Measurements from ENCODE around the gene HIC1. TPM values are rescaled to one million over a fixed set of nuclear protein-coding genes. Genes with fewer than 3 reads are reported as not detected.
A peak's percentile ranks its signal among the peaks of the same experiment; 100 is the strongest.

HIC1 gene
- total RNA-seq, 1 donor from 2014 or later, result 85.0 TPM

DNA sequence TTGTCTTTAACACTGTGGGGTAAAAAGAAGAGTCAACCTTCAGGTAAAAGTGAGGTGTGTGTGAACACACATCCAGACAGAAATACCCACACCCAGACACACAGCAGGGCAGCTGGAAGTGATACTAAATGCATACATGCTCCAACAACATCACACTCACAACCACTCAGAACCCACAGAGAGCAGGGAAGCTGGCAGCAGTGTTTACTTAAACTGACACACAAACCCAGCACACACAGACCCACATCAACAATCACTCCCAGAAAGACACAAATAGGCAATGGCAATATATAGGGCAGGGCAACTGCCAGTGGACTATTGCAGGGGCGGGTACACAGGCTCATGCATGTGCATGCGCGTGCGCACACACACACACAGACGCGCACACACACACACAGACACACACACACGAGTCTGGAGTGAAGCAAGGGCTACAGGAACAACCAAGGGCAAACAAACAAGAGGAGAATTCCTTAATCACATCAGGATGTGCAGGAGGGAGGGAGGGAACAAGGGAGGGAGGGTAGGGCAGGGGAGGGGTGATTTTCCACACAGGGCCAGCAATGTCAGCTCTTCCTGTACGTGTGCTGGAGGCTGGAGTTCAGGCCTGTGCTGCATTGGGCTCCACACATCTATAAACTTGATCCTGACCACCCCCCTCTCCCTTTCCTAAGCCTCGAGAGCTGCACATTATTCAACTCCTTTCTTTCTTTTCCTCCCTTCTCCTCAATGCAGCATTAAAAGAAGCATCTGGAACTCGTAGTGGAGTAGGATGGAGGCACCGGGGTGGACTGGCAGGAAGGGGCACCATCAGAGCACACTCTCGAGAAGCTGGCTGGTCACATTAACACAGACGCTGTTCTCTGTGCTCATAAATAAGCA, 30.1 kb downstream of the HIC1 start:
- DNase-seq (ENCODE audit: low spot score), result peak; percentile 86

DNA sequence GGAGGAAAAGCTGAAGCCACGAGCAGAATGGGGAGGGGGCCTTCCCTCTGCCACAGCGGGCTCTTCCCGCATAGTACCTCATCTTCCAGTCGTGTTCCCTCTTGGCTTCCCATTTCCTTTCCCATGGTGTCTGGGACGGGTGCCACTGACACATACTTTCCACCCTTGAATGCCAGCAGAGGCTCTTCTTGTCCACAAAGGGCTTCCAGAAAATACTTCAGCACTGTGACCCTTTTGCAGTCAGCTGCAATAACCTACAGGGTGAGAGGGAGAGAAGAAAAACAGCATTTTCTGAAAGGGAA, 30.7 kb downstream of the HIC1 start:
- DNase-seq (ENCODE audit: low spot score), result no peak
- intact Hi-C loops (cut with DNase I), result no loop called here
- ATAC-seq, result peak; percentile 35

More for the DNA sequence above, 30.1 kb downstream of the HIC1 start:
- intact Hi-C loops (cut with DNase I), result no loop called here
- peak; percentile 83 for ATAC-seq

DNA sequence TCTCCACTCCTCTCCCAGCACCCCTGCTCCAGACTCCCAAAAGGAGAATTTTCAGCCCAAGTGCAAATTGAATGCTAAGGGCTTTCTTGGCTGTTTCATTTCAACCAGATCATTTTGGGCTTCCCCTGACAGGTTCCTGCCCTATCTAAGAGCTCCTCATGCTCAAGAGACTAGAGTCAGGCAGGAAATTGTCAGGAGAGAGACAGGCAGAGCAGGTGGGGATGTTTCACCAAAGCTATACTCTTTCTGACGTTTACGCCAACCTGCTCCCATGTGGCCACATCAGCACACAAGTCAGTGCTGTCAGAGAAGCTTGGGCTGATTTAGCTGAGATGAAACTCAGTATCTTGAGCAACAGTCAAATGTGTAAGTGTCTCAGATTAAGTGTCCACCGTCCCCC, 31.4 kb downstream of the HIC1 start:
- no peak for DNase-seq (ENCODE audit: low spot score)
- ATAC-seq, result no peak
- intact Hi-C loops (cut with DNase I), result no loop called here

DNA sequence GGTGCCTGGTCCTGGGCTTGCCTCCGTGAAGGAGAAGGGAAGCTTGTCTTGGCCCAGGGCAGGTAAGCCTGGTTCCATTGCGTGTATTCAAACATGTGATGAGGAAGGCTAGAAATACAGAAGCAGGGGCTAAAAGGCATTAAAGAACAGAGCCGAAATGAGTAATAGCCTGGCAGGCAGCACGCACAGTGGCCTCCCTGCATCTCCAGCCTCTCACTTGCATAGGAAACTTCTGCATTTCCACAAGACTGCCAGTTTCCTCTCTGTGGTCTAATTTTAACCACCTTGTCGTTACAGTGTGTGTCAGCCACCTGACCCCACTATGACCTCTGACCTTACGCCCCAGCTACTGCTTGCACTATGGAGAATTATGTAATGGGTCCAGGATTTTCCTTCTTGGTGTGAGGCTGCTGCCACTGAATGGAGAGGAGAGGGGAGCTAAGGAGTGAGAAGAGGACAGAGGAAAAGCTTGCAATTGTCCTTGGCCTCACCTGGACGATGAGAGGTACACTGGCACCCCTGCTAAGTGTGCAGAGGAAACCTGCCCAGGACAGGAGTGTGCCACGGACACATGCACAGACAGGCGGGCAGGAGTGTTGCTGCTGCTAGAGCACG, 32.8 kb downstream of the HIC1 start:
- ATAC-seq, result no peak
- intact Hi-C loops (cut with DNase I), result no loop called here
- no peak for DNase-seq (ENCODE audit: low spot score)

DNA sequence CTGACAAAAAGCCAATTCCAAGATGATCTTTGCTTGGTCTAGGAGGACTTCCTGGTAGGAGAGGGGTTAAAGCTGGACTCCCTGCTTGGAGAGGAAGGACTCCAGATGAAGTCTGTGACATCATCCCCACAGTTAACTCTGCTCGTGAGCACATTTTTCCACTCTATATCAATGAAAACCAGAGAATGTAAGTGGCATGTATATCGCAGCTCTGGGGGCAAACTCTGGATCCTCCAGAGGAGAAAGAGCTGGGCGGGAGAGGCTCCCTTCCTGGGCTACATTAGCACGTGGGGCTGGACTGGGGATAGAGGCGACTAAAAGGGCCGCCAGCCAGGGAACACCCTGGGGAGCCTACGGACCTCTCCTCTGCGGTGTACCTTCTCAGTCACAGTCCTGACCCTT, 34.1 kb downstream of the HIC1 start:
- DNase-seq (ENCODE audit: low spot score) (no peak), ATAC-seq (peak; percentile 1)
- intact Hi-C loops (cut with DNase I), result no loop called here

DNA sequence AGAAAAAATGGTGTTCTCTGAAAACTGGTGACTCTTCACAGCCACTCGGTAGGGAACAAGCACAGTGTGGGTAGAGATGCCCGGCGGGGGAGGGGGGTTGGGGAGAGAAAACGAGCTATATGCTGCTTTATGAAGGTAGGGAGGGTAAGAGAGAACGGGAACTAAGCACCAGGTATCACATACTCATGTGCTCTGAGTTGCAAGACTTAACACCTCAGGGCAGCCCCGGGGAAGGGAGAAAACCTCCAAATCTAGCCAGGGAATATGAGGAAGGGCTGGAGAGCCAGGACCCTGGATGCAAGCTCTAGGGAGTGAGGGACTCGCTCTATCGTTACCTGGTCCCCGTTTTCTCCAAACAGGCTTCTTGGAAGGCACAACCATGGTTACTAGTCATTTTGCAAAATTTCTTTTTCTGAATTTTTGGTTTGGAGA, 35.3 kb downstream of the HIC1 start:
- ATAC-seq (no peak), DNase-seq (ENCODE audit: low spot score) (no peak)
- intact Hi-C loops (cut with DNase I), result no loop called here

DNA sequence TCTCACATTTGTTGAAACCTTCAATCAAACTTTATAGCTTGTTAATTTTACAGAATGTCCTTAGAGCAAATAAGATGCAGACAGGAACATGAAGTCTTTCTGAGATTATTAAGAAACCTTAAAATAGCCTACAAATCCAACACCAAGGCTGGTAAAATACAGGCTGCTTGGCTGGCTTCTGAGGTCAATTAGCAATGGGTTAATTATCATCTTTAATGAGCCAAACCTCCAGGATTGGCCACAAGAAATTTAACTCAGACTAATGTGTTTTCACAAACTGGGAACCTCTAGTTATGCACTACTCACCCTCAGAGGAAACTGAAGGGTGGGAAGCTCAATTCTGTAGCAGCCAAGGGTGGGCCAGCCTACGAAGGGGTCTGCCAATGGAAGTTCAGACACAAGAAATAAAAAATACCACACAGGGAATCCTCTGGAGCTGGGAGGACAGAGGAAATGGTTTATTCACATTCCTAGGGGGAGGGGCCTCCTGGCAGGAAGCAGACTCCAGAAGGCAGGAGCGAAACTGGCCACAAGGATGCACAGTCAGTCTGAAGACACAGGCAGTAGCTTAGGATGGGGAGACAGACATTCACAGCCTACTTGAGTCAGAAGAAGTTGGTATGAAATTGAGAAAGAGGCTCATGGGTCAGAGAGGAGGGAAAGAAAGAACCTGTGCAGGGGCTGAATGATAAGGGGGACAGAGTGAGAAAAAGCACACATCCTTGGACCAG, 36.1 kb downstream of the HIC1 start:
- DNase-seq (ENCODE audit: low spot score), result peak; percentile 80
- intact Hi-C loops (cut with DNase I), result no loop called here
- ATAC-seq, result peak; percentile 82

DNA sequence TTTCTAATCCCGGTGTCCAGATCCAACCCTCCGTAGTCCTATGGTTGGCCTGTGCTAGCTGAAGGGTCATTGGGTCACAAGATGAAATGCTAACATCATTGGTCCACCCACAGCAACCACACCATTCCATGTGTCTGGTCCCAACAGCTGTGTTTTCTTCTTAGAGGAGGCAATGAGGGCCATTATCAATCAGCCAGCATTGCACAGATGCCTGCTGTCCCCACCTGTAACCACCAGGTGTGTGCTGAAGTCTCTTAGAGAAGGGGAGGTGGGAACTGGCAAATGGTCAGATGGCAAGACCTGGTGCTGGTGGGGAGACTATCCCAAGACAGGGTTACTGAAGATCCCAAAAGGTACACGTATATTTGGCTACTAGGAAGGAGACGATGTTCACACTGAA, 37.4 kb downstream of the HIC1 start:
- no peak for DNase-seq (ENCODE audit: low spot score)
- intact Hi-C loops (cut with DNase I), result no loop called here
- no peak for ATAC-seq

DNA sequence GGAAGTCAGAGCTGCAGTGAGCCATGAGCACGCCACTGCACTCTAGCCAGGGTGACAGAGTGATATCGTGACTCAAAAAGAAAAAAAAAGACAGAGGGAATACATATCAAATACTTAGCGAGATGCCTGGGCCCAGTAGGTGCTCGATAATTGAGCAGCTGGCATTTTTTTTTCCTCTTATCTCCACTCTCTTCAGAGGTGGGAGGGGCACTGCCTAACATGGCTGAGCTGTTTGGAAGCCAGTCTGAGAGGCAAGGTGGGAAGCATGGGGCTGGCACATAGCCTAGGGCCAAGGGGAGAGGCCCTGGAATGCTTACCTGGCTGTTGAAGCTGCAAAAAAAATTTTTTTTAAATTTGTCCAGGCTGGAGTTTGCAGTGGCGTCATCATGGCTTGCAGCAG, 38.4 kb downstream of the HIC1 start:
- intact Hi-C loops (cut with DNase I), result no loop called here
- no peak for DNase-seq (ENCODE audit: low spot score)
- no peak for ATAC-seq

DNA sequence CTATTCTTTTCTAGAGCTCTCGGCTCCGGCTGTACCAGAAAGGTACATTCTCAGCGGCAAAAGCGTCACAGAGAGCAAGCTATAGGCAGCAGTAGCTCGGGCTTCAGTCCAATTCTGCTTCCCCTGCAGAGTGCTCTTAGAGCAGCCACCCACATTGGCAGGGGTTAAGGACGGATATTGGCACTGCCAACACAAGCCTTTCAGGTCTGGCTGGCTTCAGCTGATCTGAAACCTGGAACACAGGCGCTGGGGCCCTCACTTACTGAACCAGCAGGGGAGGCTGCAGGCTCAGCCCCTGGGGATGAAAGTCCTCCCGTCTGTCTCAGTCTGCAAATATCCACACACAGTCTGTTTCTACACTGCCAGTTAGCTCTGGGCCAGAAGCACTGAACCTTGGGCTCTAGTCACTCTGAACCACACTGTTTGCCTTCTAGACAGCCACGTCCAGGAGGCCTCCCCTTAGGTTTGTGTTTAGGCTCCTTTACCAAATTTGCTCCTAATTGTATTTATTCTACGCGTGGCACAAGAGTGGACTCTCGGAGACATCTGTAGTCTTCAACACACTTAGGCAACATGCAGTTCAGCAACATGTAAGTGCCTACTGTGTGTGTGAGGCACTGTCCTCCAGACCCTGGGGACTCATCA, 40.1 kb downstream of the HIC1 start:
- intact Hi-C loops (cut with DNase I), result no loop called here
- DNase-seq (ENCODE audit: low spot score), result no peak
- peak; percentile 38 for ATAC-seq

DNA sequence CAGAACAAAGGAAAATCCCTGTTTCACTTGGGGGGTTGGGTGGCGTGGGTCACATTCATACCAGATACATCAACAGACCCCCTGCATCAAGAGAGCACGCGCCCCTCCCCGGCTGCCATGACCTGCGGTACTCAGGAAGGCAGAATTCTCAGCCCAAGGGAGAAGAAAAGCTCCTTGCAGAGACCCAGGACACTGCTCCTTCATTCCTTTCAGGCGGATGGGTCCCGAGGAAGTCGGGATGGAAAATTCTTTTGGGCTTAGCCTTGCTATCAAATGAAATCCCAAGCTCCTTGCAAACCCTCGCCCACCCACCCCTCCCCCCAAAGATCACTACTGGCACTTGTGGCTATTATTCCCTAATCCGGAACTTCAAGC, 40.6 kb downstream of the HIC1 start:
- DNase-seq (ENCODE audit: low spot score) (no peak), ATAC-seq (no peak)
- intact Hi-C loops (cut with DNase I), result no loop called here

DNA sequence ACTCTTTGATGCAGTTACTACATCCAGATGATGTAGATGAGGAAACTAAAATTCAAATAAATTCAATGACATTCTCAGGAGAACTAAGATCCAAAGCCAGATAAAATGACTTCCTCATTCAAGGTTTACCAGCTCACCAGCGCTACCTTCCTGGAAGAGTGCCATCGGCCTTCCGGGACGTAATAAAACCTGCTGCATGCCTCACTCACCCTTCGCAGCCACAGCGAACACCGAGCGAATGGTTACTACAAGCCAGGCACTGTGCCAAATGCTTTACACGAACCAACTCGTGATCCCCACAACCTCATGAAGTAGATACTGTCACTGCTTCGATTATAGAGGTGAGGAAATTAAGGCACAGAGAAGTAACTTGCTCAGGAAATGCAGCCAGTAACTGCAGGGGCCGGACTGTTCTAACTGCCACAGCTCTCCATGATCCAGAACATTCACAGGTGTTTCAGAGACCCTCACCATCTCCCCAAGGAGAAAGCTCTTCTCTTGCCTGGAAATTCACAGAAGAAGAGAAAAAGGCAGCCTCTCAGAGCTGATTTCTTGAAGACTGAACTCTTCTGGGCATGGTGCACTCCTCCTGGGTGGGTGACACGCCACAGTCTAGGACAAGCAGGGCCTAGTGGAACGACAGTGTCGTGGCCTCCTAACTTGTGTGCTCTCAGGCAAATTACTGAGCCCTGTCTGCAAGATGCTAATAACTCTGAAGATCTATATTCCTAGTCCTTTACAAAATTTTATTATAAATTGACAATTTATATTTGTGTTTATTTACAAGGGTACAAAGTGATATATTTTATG, 46.8 kb downstream of the HIC1 start:
- no peak for DNase-seq (ENCODE audit: low spot score)
- intact Hi-C loops (cut with DNase I), result no loop called here
- no peak for ATAC-seq

DNA sequence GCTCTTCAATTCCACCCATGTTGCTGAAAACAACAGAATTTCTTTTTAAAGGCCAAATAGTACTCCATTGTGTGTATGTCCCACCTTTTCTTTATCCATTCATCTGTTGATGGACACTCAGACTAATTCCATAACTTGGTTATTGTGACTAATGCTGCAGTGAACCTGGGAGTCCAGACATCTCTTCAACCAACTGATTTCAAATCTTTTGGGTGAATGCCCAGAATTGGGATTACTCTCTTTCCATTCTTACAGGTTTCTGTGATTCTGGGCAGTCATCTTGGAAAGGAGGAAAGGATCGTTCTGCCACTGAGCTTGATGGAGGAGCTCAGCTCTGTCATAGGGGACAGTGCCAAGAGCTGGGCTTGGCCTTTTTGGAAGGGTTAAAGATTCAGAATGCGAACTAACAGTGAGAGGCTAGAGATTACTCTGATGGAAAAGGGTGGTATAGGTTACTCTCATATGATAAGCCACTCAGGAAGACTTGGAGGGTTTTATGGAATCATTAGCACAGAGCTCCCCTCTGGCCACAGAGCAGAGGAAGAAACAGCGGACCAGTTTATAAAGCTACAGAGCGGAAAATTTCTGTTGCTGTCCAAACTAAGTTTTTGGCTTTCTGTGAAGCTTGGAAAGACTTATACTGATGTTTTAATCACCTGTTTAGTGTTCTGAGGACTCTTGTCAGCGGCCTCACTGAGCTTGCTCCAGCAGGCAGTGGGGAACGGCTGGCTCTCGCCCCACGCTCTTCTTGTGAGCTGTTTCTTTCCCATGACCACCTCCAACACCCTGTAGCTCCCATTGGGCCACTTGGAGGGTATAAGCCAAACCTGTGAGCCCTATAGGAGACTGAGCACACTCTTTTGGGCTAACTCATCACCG, 48.3 kb downstream of the HIC1 start:
- intact Hi-C loops (cut with DNase I), result no loop called here
- peak; percentile 21 for ATAC-seq
- no peak for DNase-seq (ENCODE audit: low spot score)

DNA sequence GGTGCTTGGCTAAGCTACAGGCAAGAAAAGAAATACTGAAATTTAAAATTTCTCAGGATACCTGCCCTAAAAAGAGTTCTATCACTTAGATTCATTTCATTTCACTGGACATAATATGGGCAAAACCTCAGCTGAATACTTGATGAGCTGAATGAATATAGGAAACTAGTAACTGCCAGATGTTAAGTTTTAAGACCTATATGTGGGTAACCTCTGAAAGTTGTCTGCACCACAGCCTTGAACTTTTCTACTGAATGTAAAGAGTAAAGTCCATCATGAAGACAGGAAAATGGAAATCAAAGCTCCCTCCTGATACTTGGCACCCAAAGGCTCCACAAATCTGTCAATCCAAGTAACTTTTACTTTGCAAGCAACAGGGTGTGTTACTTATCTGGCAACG, 50.8 kb downstream of the HIC1 start:
- intact Hi-C loops (cut with DNase I), result no loop called here
- ATAC-seq (no peak), DNase-seq (ENCODE audit: low spot score) (no peak)

DNA sequence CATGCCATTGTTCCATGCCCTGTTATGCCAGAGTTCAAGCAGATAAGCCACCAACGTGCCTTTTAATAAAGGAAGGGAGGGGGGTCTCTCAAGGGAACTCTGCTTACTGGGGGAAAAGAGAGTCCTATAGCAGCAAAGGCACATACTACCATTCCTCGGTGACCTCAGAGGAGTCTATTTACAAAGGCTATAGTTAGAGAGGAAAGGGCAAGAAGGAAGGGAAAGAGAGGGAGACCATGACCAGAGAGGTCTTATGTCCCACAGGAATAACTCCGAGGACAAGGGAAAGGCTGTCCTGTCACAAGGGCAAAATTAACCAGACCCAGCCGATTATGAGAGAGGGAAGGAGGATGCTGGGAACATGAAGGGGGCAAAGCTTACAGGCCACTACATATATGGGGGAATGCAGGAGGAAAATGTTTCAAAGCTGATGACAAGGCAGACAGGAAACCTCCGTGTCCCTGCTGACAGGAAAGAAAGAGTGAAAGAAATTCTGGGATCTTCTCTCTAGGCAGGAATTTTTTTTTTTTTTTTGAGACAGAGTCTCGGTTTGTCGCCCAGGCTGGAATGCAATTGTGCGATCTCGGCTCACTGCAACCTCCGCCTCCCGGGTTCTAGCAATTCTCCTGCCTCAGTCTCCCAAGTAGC, 51.5 kb downstream of the HIC1 start:
- ATAC-seq (no peak), DNase-seq (ENCODE audit: low spot score) (no peak)
- intact Hi-C loops (cut with DNase I), result no loop called here

DNA sequence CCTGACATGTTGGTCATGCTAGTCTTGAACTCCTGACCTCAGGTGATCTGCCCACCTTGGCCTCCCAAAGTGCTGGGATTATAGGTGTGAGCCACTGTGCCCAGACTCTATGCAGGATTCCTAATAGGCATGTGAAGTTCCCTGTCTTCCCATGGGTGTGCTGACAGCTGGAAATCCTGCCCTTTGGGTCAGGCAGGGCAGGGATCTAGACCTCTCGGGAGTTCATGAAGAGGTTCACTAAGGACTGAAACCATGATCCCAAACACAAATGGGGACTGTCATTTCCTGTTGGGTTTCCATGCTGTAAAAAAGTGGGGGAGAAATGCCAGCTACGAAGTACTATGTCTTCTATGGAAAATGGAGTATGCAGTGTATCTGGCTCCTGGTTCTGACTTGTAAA, 52.1 kb downstream of the HIC1 start:
- intact Hi-C loops (cut with DNase I), result no loop called here
- ATAC-seq (peak; percentile 5), DNase-seq (ENCODE audit: low spot score) (no peak)

DNA sequence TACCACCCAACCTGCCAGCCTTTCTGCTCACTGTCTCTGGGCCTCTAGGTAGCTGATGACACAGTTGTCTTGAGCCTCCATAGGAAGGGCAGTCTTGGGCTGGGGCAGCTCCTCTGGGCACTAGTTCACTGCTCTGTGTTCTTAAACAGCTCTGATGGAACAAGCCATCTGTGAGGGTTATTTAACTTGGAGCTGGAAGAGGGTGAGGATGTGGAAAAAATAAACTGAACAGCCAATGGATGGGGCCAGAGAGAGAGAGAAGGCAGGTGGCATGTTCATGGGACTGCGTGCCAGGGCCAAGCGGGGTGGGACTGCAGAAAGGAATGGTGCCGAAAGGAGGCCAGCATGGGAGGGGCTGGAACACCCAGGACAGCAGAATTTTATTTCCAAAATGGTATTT, 52.6 kb downstream of the HIC1 start:
- DNase-seq (ENCODE audit: low spot score), result no peak
- peak; percentile 88 for ATAC-seq

DNA sequence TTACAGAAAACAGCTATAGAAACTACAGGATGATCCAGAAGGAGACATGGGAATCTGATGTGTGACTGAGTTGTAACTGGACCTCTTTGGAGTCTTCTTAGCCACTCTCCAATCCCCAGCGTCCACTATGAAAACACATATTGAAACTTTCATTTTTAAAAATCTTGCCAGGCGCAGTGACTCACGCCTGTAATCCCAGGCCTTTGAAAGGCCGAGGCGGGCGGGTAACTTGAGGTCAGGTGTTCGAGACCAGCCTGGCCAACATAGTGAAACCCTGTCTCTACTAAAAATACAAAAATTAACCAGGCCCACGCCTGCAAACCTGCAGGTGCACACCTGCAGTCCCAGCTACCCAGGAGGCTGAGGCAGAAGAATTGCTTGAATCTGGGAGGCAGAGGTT, 53.3 kb downstream of the HIC1 start:
- ATAC-seq, result peak; percentile 50

More for the DNA sequence above, 52.6 kb downstream of the HIC1 start:
- intact Hi-C loops (cut with DNase I), result no loop called here

More for the DNA sequence above, 53.3 kb downstream of the HIC1 start:
- intact Hi-C loops (cut with DNase I), result no loop called here
- DNase-seq (ENCODE audit: low spot score), result peak; percentile 54
